Left renal cortex interstitium (tissue), 4 donors: ENCODE measurements around the gene PDAP1. TPM values are rescaled to one million over a fixed set of nuclear protein-coding genes. Genes with fewer than 3 reads are reported as not detected.
"Not testable (repeated sequence)": the region's sequence is repeated elsewhere in the genome, so short reads cannot be mapped to it uniquely, and the experiment has no call there.

Experiments used
- DNase-seq, 4 donors: peaks; one replicate each; pipeline ENCODE4 v3.0.0-alpha.2; 2013; ENCODE audit warnings: low read depth in 4 of 4, low spot score in 2 of 4, missing footprints in 1 of 4
- polyA plus RNA-seq, 4 donors: library from polyadenylated mRNA; unstranded; fragments of 120-200 nt; gene quantifications; one replicate each; pipeline ENCODE4 v1.2.1, GENCODE V29; 2013; ENCODE audit not compliant: insufficient read length in 4 of 4

Gene PDAP1
- polyA plus RNA-seq, 4 donors = 145 to 161 (median 149) TPM

DNA sequence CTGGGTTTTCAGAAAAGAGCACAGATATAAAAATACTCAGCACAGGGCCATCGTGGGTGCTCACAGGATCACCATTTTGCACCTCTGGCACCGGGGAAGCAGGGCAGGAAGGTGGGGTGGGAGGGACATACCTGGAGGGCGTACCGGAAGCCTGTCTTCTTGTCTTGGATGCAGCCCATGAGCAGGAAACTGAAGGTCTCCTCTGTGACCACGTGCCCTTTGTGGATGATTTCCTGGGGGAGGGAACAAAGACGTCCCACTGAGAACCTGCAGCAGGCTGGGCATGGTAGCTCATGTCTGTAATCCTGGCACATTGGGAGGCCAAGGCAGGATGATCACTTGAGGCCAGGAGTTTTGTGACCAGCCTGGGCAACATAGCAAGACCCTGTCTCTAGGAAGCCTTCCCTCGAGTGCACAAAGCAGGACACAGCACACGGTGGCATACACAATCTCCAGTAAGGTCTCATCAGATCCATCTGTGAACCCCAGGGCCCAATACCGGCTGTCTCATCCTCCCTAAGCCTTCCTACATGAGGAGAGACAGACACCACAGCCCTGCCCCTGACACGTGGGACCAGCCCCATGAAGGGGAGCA, 20.7 kb upstream of the PDAP1 start:
- no peak for DNase-seq

DNA sequence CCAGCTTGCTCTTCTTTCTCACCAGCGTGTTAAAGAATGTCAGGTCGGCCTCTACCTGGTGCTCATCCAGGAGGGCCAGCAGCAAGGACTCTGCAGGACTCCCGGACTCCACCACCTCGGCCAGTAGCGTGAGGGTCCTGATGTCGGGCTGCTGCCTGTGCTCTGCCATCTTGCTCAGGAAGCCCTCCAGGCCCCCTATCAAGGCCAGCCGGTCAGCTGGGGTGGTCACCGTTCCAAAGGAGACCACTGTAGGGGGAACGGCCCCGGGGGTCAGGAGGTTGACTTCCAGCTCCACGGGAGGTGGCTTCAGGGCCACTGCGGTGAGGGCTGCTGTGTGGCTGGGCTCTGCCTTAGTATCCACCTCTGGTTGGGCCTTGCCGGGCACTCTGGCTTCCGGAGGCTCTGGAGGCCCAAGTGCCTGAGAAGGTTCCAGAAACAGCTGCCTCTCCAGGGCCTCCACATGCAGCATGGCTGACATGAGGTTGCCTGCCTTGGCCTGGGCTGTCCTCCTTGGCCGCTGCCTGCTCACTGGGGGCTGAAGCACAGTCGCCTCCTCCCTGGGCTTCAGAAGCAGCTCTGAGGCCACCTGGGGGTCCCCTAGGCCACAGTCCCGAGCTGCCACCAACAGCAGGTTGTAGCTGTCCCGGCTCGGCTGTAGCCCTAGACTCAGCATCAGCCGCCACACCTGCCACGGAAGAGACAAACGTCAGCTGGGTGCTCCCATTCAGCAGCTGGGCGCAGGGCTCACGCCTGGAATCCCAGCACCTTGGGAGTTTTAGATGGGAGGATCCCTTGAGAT, 16.7 kb upstream of the PDAP1 start:
- no peak for DNase-seq

DNA sequence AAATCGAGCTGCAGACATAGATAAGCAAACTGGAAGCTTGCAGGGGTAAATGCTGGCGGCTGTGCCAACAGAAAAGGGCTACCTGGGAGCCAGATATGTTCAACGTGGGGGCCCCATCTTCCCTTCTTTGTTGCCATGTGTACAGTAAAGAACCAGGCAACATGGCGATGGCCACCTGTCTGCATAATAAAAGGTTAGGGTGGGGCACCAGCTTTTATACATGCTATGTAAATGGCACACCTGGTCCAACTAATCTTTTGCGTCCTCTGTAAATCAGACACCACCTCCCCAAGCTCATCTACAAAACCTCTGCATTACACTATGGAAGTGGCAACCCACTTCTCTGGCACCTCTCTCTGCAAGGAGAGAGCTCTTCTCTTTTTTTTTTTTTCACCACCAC, 14.2 kb upstream of the PDAP1 start:
- DNase-seq = no peak

DNA sequence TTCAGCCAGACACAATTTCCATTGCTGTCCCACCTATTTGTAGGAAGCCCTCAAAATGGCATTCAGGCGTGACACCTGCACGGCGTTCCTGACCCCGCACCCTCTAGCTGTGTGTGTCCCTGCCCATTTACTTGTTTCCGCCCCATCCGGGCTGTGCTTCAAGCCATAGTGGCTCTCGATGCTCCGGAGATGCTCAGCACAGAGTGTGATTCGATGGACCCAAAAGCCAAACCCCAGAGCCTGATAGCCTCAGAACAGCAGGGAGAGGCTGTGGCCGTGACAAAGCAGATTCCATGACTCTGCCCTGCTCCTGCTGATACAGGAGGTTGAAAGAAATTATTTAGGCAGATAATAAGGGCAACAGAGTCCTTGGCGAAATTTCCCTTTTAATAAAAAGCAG, 13.8 kb upstream of the PDAP1 start:
- DNase-seq = no peak

DNA sequence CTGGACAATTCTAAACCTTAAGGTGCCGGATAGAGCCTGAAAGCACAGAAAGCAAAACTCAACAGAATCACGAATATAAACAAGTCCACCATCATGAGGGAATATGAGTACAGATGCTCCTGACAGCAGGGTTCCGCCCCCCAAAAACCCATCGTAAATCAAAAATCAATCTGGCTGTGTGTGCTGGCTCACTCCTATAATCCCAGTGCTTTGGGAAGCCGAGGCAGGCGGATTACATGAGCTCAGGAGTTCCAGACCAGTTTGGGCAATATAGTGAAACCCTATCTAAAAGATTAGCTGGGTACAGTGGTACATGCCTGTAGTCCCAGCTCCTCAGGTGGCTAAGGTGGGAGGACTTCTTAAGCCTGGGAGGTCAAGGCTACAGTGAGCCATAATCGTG, 12.6 kb upstream of the PDAP1 start:
- DNase-seq = no peak

DNA sequence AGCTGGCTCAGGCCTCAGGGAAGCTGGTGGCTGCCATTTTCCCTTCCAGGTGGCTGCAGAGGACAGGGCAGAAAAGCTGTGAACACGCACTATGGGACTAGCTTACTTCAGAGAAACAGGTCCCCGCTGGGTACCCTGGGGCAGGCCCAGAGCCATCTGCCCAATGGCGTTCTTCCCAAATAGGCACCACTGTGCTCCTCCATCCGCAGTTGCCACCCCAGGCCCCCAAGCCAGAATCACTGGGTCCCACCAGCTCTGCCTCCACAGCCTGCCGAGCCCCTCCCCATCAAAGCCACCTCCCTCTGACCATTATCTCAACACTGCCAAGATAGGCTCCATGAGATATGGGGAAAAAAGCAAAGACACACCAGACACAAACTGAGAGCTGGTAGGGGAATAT, 11.8 kb upstream of the PDAP1 start:
- no peak for DNase-seq

DNA sequence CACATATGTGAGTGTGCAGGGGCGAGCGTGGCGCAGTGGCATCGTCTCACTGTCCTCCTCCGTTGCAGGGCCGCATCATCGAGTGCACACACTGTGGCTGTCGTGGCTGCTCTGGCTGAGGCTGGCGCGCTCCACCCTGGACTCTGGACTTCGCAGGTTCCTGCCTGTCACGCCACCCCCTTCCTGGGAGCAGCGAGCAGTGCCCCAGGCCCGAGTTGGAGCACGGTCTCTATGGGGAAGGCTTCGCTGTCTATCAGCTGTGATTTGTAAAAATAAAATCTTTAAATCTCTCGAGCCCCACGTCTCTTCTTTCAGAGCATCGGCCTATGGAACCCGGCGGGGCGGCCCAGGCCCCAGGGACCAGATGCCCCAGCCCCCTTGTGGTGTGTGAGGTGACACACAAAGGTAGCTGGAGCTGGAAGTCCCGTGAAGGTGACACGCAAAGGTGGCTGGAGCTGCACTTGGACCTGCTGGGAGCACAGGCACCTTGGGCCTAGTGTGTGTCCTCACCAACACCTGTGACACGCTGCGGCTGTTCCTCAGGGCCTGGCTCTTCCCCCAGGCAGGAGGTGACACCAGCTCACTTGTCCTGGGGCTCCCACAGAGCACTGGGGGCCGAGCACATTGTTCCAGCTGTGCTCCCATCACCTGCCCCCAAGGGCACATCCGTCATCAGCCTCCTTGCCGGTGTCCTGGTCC, 11.1 kb upstream of the PDAP1 start:
- DNase-seq = no peak

DNA sequence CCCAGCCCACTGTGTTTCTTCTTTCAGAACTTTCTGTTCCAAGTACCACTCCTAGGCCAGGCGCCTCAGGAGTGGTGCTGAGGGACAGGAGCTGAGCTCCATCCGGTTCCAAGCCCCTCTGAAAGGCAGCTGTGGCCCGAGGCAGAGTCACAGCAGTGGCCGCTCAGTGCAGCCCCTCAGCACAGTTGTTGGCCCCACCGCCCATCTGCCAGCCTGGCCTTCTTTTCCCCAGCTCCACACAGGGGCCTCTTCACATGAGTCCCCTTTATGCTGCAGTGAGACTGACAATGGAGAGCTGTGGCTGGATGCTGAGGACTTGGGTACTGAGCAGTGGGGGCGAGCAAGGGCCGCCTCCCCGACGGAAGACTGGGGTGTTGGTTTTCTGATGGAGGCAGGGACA, 9.9 kb upstream of the PDAP1 start:
- DNase-seq = no peak

DNA sequence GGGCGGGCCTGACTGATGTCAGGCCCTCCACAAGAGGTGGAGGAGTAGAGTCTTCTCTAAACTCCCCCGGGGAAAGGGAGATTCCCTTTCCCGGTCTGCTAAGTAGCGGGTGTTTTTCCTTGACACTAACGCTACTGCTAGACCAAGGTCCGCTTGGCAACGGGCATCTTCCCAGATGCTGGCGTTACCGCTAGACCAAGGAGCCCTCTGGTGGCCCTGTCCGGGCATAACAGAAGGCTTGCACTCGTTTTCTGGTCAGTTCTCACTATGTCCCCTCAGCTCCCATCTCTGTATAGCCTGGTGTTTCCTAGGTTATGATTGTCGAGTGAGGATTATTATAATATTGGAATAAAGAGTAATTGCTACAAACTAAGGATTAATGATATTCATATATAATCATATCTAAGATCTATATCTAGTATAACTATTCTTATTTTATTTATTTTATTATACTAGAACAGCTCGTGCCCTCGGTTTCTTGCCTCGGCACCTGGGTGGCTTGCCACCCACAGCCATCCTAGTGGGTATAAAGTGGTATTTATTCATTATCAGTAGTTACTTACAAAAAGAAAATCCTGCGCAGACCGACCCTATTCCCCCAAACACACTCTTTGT, 7.2 kb upstream of the PDAP1 start:
- DNase-seq = not testable (repeated sequence)

DNA sequence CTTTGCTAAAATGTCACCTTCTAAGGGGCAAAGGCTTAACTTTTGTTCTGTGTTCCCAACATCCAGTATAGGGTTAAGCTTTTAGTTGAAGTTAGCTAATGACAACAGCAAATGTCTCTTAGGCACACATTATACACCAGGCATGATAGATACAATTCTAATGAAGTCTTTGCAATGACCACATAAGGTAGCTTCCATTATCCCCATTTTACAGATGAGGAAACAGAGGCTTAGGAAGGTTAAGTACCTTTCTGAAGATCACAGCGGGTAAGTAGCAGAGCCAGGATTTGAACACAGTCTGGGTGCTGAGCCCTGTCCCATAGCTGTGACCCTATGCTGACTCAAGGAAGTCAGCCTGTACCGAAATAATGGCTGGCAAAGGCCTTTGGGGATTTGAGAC, 2.2 kb upstream of the PDAP1 start:
- DNase-seq = no peak

DNA sequence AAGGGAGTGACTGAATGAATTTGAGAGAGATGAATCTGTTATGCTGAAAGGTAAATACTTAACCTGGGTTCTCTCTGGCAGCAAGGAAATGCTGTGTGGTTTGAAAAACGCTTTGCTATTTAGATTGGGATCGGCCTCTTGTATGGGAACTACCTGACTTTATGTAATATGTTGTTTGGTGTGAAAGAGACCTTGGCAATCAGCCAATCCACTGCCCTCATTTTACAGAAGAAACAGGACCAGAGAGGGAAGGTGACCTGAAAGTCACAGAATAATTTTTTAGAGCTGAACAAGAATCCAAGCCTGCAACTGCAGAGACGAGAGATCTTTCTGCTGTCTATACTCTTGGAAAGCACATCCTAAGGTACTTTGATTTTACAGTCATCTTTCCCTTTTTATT, 1.4 kb upstream of the PDAP1 start:
- DNase-seq = no peak

DNA sequence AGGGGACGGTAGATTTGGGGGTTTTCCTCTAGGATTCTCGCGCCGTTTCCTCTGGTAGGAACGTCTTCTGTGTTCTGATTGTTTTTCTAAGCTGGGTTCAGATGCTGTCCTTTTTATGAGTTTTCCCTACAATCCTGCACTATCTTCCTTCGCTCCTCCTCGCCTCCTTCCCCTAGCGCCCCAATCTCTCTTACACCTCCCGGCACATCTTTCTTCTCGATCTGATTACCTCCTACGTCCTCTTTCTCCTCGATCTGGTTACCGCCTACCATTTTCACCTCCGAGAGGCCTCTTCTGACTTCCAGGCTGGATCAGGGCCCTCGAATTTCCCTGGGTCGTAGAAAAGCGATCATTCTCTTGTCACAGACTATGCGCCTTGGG, 785 bp upstream of the PDAP1 start:
- no peak for DNase-seq

DNA sequence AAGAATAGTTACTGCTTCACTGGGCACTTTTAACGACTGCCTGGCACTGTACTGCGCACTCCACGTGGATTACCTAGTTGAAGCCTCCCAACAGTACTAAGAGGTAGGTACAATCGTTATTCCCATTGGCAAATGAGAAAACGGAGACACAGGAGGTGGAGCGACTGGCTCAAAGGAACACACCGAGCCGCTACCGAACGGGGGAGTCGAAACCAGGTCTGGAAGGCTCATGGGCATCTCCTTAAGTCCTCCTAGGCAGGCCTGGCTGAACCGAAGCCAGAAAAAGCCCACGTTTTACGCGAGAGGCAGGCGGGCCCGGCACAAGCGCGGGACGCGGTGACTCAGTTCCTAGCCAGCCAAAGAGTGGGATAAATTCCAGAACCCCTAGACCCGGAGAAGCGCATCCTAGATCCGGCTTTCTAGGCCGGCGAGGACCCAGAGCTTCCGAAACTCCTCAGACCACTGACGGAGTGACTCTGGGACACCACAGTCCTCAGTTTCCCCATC, 472 bp downstream of the PDAP1 start:
- no peak for DNase-seq

DNA sequence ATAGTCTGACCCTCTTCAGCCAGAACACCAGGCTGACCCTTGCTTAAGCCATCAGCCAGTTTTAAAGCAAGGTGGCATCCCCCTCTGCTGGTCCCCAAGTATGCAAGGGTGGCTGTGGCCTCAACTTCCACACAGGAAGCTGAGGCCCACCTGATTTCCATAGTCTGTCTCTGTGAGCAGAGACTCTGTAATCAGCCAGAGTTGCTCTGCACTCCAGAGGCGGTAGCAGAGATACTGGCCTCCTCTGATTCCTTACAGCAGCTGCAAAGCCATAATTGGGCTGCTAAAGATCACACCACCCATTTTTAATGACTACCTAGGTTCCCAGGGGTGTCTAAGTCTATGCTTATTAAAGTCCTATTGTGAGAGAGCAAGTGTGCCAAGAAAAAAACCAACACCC, 1.8 kb downstream of the PDAP1 start:
- DNase-seq = no peak

DNA sequence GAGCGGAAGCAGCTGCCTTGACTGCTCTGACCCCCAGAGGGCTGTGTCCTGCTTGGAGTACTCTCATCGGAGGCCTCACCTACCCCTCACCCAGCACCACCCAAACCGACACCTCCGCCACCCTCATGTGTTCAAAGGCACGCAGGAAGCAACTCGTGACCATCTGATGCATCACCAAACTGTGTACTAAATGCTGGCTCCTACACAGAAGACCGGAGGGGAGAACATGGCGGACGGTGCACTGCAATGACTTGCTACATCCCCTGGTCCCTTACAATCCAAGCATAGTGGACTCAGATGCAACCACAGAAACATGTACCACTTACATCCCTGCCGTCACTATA, 3.4 kb downstream of the PDAP1 start:
- DNase-seq = no peak

DNA sequence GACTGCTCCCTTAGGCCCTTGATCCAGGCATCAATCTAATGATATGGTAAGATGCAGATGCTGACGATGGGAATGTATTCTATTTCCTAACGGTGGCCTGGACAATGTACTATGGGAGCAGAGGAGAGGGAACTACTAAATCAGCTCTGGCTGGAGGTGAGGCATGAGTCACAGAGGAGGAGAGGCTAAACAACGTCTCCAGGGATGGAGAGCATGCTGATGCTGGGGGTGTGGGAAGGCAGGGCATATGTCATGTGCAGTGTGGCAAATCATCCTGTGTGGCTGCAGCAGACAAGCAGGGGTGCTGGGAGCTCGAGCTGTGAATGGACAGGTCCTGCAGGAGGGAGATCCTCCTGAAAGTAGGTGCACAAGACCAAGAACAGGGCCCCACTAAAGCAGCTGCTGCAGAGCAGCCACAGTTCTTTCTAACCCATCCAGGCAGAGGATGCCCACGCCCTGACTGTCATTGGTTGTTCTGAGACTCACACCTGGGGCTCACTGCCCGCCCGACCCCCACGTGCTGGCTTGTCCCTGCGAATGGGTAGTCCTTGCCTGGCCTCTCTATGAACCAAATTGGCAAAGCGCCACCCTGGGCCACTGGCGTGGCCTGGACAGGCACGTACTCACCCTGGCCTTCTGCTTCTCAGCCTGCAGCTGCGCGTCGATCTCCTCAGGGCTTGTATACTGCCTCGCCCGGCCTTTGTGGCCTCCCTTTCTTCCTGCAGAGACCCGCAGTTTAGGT, 4.0 kb downstream of the PDAP1 start:
- DNase-seq = no peak

DNA sequence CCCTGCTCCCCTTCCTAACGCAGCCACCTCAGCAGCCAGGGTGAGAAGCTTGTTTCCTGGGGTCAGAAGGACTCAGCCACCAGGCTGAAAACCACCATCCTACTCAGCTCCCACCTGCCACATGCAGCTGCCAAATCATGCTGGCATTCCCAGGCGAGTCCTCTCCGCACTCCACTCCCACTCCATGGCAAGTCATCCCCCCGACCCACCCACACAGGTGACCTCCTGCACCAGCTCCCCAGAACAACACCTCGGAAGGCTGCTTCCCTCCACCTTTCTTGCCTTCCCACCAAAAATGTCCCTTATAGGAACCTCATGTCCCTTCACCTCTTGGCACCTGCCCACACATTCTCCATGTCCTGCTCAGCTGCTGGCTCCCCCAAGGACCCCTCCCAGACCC, 4.6 kb downstream of the PDAP1 start:
- no peak for DNase-seq

DNA sequence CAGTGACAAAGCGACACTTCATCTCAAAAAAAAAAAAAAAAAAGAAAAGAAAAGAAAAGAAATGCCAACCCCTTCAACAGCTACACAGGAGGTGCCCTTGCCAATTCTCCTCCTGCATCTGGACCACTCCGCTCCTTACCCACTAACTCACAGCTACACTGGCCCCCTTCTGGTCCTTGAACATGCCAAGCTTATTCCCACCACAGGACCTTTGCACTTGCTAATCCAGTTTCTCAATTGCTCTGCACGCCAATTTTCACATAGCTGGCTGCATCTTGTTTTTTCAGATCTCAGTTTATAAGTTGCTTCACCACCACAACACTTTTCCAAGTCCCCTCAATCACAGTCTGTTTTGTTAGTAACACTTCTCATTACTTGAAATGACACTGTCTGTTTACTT, 5.5 kb downstream of the PDAP1 start:
- DNase-seq = no peak

DNA sequence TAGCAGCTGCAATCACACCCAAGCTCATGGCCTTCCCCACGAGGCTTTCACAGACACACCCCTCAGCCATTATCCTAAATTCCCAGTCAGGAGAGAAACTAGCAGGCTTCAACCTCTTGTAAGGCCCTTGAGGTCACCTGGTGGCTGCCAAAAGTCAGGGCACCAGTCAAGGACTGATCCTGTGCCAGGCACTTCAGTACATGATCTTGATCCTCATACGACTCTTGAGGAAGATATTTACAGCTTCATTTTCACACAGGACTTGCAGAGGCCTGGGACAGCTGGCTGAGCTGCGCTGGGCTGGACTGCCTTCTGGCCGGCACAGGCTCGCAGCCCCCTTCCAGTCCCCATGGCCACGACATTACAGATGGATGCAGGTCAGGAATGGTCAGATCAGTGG, 8.8 kb downstream of the PDAP1 start:
- DNase-seq = no peak

DNA sequence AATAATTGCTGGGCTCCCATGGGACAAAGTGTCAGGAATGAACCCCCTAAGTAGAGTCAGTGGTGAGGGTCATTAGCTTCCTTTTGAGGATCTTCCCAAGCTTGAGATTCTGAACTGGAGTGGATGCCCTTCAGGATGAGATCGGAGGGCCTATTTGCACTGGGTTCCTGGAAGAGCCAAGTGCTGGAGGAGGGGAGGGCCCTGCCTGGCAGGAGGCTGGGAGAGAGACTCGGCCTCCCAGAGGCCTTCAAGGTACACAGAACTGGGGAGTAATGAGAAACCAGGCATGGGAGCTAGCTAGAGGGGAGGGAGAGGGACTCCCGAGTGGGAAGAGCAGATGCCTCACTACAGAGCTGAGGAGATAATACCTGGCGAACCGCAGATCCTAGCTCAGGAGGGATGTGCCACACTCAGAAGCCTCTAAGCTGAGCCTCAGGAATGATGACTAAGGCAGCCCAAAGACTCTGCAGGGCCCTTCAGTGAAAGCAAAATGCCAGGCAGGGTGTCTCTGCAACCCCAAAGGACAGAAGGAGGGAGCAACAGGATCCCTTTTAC, 9.4 kb downstream of the PDAP1 start:
- DNase-seq = no peak
